GM21528 (cell line): ENCODE results near the gene SPTLC3.

Source experiments
- ATAC-seq: cut with Tn5 transposase; IDR thresholded peaks from one replicate; pipeline ENCODE4 v1.9.1; 2021; ENCODE audit warnings: mild to moderate bottlenecking, moderate library complexity; ENCODE audit not compliant: unreplicated experiment, low FRiP score

SPTLC3 gene

DNA sequence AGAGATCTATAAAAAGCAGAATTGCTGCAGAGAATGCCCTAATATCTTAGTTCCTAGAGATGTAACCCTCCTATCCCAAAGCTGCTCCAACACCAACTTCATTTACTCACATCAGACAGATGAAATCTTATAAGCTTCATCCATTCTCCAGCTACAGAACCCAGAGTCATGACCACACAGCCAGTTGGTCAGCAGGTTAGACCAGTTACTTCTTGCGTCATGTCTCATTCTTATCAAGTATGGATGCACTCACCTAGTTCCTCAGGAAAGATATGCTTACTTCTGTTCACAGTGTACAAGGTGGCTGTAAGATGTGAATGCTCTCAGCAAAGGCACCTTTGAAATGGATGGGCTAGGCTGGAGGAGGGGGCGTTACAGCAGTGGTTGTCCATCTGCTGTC is 164.4 kb downstream of the SPTLC3 start:
- ATAC-seq = no peak

DNA sequence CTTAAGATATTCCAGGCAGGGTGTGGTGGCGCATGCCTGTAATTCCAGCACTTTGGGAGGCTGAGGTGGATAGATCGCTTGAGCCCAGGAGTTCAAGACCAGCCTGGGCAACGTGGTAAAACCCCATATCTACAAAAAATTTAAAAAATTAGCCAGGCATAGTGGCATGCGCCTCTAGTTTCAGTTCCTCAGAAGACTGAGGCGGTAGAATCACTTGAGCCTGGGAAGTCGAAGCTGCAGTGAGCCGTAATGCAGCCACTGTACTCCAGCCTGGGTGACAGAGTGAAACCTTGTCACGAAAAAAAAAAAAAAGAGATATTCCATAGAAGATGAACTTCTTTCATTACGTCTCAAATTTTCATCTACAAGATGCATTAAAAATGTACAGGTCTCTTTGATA is 165.6 kb downstream of the SPTLC3 start:
- ATAC-seq = no peak

DNA sequence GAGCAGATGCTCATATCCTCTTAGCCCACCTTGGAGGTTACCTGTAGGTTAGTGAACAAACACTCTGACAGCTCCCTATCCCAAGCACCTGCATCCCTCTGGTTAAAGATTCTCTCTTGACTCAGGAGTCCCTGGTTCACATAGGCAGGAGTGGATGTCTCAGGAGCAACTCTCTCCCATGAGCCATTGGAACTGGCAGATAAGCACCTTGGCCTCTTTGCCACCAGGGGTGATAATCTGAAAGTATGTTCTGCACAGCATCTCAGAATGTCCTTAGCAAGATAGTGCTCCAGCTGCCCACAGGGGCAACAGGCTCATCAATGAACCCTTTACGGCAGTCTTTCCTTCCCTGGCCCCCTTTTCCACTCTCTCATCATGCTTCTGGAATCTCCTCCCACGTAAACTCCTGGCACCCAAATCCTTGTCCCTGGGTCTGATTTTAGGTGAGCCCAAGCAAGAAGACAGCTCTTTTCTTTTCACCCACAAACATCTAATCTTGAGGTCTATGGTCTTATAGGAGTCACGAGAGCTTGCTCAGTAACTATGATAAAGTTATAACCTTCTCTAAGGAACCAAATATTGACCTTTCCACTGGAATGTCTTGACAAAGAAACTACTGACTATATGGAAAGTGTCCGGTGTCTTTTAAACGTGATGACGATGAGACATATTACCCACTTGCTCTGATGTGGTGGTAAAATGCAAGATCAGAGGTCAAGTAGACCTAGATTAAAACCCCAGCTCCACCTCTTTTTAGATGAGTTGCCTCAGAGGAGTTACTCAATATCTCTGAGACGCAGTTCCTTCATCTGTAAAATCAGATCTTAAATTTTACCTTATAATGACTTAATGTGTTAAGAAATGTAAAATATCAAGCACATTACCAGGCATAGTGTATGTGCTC is 172.5 kb downstream of the SPTLC3 start:
- ATAC-seq = no peak

DNA sequence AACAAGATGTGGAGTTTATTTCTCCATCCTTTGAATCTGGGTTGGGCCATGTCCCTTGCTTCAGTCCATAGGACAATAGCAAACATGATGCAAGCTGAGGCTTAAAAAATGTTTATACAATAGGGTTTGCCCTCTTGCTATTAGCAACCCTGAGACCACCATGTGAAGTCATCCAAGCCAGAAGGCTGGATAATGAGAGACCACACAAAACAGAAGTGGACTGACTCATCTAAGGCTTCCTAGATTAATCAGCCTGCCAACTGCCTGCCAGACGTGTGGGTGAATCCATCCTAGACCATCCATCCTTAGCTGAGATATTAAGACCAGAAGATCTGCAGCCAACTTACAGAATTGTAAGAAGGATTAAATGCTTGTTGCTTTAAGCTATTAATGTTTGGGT is 174.2 kb downstream of the SPTLC3 start:
- no peak for ATAC-seq

DNA sequence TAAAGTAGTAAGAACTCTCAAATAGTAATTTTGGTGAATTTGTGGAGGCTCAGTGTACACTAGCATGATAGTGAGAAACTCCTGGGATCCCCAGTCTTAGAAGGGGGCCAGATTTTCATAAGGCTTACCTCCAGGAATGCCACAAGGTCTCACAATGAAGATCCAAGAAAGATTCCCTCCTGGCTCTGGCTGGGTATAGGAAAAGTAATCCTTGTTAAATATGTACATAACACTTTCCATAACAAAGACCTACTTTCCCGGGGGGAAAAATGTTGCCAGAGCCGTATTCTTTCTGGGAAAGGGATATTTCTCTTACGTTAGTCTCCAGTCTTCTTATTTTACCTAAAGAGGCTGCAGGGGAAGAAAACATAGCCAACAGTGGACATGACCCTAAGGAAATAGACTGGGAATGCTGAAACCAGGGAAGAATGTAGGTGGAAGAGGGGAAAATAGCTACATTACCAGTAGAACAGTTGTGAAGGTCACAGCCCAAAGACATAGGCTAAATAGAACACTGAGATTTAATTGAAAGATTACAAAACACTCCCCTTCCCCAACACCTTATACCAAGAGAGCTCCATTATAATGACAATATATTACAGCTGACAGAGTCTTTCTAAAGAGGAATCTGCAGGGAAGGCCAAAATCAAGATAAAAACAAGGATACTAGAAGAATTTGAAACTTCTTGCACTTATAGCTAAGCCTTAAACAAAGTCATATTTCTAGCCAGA is 177.4 kb downstream of the SPTLC3 start:
- ATAC-seq = no peak

DNA sequence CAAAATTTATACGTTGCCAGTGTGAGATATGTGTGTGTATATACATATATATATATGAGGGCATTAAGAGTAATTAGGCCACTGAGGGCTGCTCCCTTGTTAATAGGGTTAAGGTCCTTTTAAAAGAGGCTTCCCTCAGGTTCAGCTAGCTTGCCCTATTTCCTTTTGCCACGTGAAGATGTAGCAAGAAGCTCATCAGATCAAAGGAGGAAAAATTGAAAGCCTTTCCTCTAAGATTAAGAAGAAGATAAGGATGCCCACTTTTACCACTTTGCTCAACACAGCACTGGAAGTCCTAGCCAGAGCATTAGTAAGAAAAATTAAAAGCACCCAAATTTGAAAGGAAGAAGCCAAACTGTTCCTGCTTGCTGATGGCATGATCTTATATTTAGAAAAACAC is 179.1 kb downstream of the SPTLC3 start:
- ATAC-seq = no peak

DNA sequence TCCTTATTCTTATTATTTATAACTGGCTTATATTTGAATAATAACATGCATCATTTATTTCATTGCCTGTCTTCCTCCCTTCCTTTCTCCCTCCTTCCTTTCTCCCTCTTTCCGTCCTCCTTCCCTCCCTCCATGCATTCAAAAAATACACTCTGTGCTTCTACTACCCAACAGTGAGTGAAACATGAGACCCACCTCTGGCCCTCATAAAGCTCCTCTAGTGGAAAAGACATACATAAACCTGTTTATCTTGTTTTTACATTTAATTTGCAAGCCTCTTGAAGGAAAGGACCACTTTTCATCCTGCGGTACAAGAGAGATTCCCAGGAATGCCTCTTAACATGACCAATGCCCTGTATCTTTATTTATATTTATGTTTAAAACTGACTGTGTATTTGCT is 190.5 kb downstream of the SPTLC3 start:
- no peak for ATAC-seq

DNA sequence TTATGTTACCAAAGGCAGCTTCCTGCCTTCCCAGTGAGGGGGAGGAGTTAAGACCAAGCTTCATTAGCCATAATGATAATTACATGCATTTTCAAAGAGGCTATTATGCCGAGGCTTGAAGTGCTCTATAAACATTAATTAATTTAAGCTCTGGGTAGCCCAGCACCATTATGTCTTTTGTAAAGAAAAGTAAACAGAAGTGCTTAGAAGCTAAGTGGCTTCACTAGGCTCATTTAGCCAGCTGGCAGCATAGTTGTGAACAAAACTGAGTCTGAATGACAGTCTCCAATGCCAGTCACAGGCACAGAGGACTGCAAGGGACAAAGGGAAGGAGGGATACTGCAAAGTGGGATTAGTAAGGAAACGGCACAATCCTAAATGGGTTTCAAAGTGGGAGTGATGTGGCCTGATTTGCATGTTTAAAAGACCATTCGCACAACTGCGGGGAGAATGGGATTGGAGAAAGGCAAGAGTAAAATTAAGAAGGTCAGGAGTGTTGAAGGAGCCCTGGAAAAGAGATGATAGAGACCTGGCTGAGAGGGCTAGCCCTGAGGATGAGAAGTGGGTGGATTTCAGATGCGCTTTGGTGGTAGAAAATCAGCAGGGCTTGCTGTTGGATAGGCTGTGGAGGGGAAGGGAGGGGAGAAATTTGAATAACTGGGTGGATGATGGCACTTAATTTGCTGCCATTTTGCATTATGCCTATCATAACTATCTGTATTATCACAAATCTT is 192.2 kb downstream of the SPTLC3 start:
- ATAC-seq = no peak

DNA sequence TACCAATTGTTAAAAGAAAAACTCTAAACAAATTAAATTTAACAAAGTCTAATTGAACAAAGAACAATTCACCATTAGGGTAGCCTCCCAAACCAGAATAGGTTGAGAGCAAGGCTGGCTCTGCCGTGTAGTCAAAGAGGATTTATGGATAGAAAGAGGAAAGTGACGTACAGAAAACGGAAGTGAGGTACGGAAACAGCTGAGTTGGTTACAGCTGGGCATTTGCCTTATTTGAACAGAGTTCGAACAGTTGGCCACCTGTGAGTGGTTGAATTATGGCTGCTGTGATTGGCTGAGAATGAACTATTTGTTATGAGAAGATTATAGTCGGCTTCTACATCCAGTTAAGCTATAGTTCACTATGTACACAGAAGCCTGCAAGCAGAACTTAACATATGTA is 193.8 kb downstream of the SPTLC3 start:
- no peak for ATAC-seq

DNA sequence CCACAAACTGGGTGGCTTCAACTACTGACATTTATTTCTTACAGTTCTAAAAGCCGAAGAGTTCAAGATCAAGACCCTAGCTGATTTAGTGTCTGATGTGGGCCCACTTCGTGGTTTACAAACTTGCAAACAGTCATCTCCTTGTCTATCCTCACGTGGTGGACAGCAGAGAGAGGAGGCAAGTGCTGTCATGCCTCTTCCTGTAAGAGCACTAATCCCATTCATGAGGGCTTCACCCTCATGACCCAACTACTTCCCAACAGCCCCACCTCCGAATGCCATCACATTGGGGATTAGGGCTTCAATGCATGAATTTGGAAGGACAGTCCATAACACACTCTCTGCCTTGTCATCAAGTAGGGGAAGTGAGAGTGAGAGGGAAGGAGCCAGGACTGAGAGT is 196.7 kb downstream of the SPTLC3 start:
- no peak for ATAC-seq

DNA sequence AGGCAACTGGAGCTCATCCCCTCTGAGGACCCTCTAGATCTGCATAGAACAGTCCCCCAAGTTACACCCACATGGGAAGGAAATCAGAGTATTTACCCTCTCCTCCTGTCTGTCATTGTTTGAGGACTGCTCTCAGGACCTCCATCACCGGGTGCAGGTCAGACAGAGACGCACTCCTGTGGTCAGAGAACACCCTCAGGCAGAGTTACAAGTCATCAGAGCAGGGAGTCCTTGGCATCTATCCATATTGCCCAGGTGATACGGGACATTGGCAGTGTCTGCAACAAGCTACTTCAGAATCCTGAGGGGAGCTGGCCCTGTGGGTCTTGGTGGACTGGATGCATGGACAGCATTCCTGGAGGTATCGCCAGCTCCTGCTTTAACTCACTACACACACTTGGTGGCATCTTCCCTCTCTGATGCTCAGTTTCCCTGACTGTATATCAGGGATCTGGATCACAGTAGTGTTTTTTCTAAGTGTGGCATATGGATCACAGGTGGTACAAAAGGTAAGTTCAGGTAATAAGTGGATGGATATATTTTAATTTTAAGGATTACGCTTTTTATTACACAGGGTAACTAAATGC is 197.2 kb downstream of the SPTLC3 start:
- no peak for ATAC-seq

DNA sequence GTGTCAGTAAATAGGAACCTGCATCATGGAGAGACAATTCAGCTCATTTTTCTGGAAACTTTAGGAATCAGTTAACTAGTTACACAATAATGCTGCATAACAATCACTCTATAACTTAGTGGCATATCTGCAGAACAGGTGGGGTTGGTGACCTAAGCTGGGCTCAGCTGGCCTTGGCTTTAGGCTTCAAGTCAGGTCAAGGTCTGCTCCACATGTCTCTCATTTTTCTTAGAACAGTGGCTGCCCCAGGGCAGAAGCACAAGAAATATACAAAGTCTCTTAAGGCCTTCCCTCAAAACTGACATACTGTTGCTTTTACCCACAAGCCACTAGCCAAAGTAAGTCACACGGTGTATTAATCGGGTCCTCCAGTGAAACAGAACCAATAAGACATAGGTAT is 198.2 kb downstream of the SPTLC3 start:
- ATAC-seq = no peak

DNA sequence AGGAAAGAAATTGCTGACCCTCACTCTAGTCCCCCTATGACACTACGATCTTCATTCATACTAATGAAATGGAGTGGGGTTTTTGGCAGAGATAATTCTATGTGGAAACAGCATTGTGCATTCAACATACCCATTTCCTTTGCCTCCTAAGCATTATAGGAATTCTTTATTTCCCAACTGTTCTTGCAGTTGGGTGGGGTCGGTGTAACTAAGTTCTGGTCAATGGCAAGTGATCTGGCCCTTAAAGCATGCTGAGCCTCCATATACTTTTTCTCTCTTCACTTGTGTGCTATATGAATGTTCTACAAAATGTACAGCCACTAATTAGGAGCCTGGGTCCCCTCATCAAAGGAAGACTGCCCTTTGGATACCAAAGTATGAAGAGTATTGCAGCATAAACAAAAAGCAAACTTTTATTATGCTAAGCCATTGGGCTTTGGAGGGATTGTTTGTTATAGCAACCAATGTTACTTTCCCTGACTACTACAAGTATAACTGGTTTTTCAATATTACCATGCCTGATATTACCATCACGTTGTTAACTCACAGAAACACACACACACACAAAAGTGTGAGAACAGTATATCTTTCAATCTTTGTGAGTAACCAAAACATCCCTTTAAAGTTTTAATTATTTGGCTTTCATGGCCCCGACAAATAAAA is 203.3 kb downstream of the SPTLC3 start:
- no peak for ATAC-seq

DNA sequence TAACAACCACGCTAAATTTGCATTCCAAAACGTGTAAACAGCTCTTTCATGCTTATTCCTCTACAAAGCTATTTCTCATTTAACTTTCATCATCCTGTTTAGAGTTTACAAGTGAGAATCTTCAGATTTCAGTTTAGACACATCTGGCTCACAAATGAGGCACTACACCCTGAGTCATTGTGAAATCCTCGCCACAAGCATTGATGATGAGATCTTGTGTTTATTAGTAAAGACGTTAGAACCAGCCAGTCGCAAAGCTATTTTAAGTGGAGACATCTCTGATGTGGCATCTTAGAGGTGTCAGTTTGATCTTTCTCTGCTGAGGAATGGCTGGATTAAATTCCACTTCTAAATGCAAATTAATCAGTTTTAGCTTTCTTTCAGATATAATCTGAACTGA is 204.0 kb downstream of the SPTLC3 start:
- ATAC-seq = no peak

DNA sequence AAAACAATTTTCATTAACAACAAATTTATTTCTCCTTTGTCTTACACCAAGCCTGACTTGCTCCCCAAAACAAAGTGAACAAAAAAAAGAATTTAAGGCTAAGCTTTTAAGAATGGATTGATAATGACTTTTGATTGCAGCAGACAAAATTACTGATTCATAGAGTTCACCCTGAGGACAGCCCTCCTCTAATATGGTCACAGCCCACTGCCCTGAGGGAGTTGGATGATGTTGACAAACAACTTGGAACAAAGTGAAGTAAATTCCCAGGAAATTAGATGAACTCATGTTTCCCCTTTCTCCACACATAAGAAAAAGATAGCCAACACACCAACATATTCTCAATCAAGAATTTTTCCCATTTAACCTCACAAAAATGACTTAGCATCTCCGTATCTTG is 204.6 kb downstream of the SPTLC3 start:
- no peak for ATAC-seq

DNA sequence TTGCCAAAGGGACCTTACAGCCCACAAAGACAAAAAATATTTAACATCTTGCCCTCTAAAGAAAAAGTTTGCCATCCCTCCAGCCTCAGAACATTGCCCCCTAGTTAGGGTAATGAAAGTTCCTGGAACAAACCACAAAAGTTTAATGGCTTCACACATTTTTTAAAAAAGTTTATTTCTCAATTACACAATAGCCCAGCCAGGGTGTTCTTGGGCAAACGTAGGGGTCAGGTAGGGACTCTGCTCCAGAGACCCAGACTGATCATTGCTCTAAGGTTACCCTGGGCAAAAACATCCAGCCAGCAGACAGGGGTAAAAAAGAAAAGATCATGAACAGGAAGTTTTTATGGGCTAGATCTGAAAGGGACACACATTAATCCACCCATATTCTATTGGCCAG is 207.8 kb downstream of the SPTLC3 start:
- no peak for ATAC-seq
